BE2C (cell line): ENCODE results near the gene GPC6.

Source experiments
- DNase-seq: peaks from one replicate; pipeline ENCODE4 v3.0.0-alpha.2; 2020
- H3K27me3 ChIP-seq: fragments of 250-450 bp; sonication (Bioruptor Pico); 2 replicates; pipeline ENCODE4 v1.5.1; 2020; ENCODE audit warnings: mild to moderate bottlenecking
- H3K36me3 ChIP-seq: fragments of 250-450 bp; sonication (Bioruptor Pico); 2 replicates; pipeline ENCODE4 v1.5.1; 2020; ENCODE audit warnings: mild to moderate bottlenecking
- H3K4me1 ChIP-seq: fragments of 250-450 bp; sonication (Bioruptor Pico); 2 replicates; pipeline ENCODE4 v1.5.1; 2020
- H3K4me3 ChIP-seq: 2 replicates; pipeline ENCODE4 v1.5.1; 2011; ENCODE audit warnings: low read depth, low read length
- H3K9me3 ChIP-seq: fragments of 250-450 bp; sonication (Bioruptor Pico); 2 replicates; pipeline ENCODE4 v1.5.1; 2020
- CTCF ChIP-seq: IDR thresholded peaks from 2 replicates; pipeline ENCODE4 v1.5.1; 2012; ENCODE audit warnings: mild to moderate bottlenecking, low read depth, low read length

The GPC6 gene

GRCh38 chr13:93218583-93218982 lies 8.0 kb upstream of the GPC6 start:
- Histone ChIP-seq H3K36me3 (no peaks in the 10 kb centered on the region), H3K4me3 (no peak overlapping the region), H3K9me3 (no peaks in the 10 kb centered on the region), H3K27me3 (no peaks in the 10 kb centered on the region), H3K4me1 (no peaks in the 10 kb centered on the region)
- TF ChIP-seq CTCF, result no peak
- DNase-seq, result no peak

GRCh38 chr13:93220073-93220472 lies 6.5 kb upstream of the GPC6 start:
- H3K4me3 ChIP-seq, result no peak overlapping the region
- no peak for DNase-seq
- no peaks in the 10 kb centered on the region for H3K4me1 ChIP-seq
- H3K9me3 ChIP-seq, result no peaks in the 10 kb centered on the region
- no peaks in the 10 kb centered on the region for H3K27me3 ChIP-seq
- TF ChIP-seq CTCF, result no peak
- no peaks in the 10 kb centered on the region for H3K36me3 ChIP-seq

GRCh38 chr13:93222976-93223375 lies 3.6 kb upstream of the GPC6 start:
- H3K27me3 ChIP-seq, result no peaks in the 10 kb centered on the region
- H3K36me3 ChIP-seq, result no peaks in the 10 kb centered on the region
- H3K4me3 ChIP-seq, result no peak overlapping the region
- H3K4me1 ChIP-seq, result no peaks in the 10 kb centered on the region
- no peak for DNase-seq
- no peak for TF ChIP-seq CTCF
- no peaks in the 10 kb centered on the region for H3K9me3 ChIP-seq

GRCh38 chr13:93224535-93224934 lies 2.1 kb upstream of the GPC6 start:
- no peak for TF ChIP-seq CTCF
- no peaks in the 10 kb centered on the region for H3K36me3 ChIP-seq
- H3K4me1 ChIP-seq, result no peaks in the 10 kb centered on the region
- no peak for DNase-seq
- H3K27me3 ChIP-seq, result no peaks in the 10 kb centered on the region
- no peak overlapping the region for H3K4me3 ChIP-seq
- H3K9me3 ChIP-seq, result no peaks in the 10 kb centered on the region

GRCh38 chr13:93225610-93226009 lies 997 bp upstream of the GPC6 start:
- no peaks in the 10 kb centered on the region for H3K27me3 ChIP-seq

GRCh38 chr13:93226065-93226622 lies 463 bp upstream of the GPC6 start:
- no peak for TF ChIP-seq CTCF
- no peaks in the 10 kb centered on the region for H3K36me3 ChIP-seq
- H3K27me3 ChIP-seq, result no peaks in the 10 kb centered on the region
- peak overlapping the region; percentile 92 for H3K4me3 ChIP-seq
- H3K4me1 ChIP-seq, result no peaks in the 10 kb centered on the region
- H3K9me3 ChIP-seq, result no peaks in the 10 kb centered on the region
- DNase-seq, result no peak

More at GRCh38 chr13:93225610-93226009, 997 bp upstream of the GPC6 start:
- Histone ChIP-seq H3K36me3 (no peaks in the 10 kb centered on the region), H3K4me1 (no peaks in the 10 kb centered on the region), H3K9me3 (no peaks in the 10 kb centered on the region), H3K4me3 (no peak overlapping the region; the same call in 1 of the 2 replicates)
- DNase-seq, result no peak
- no peak for TF ChIP-seq CTCF
